ENCODE results near the gene IL12B.
"Not testable (repeated sequence)": the region's sequence is repeated elsewhere in the genome, so short reads cannot be mapped to it uniquely, and the experiment has no call there.

IL12B gene

GRCh38 chr5:159332800-159333544 lies 2.7 kb upstream of the IL12B start:
- DNase-seq (ENCODE audit: low read depth in 2 of 2): no peak

GRCh38 chr5:159331093-159331973 lies 1.0 kb upstream of the IL12B start:
- DNase-seq (ENCODE audit: low read depth in 2 of 2): peak; percentile 67 to 70

GRCh38 chr5:159324986-159325385 lies 5.3 kb downstream of the IL12B start:
- no peak for DNase-seq (ENCODE audit: low read depth in 2 of 2)

GRCh38 chr5:159324102-159324755 lies 6.1 kb downstream of the IL12B start:
- DNase-seq (ENCODE audit: low read depth in 2 of 2): no peak

- no peak for DNase-seq (ENCODE audit: low read depth in 2 of 2)
Measured at GRCh38 chr5:159322180-159322579, 8.1 kb downstream of the IL12B start.

GRCh38 chr5:159319832-159320231 lies 10.5 kb downstream of the IL12B start:
- no peak for DNase-seq (ENCODE audit: low read depth in 2 of 2)

- DNase-seq (ENCODE audit: low read depth in 2 of 2): no peak
Measured at GRCh38 chr5:159319363-159319762, 10.9 kb downstream of the IL12B start.

GRCh38 chr5:159318448-159318847 lies 11.8 kb downstream of the IL12B start:
- DNase-seq (ENCODE audit: low read depth in 2 of 2): no peak

- no peak for DNase-seq (ENCODE audit: low read depth in 2 of 2)
Measured at GRCh38 chr5:159317849-159318248, 12.4 kb downstream of the IL12B start.

GRCh38 chr5:159316519-159317383 lies 13.5 kb downstream of the IL12B start:
- no peak for DNase-seq (ENCODE audit: low read depth in 2 of 2)

- no peak for DNase-seq (ENCODE audit: low read depth in 2 of 2)
Measured at GRCh38 chr5:159313197-159313596, 17.1 kb downstream of the IL12B start.

GRCh38 chr5:159311063-159311462 lies 19.2 kb downstream of the IL12B start:
- no peak for DNase-seq (ENCODE audit: low read depth in 2 of 2)

GRCh38 chr5:159310511-159310910 lies 19.8 kb downstream of the IL12B start:
- DNase-seq (ENCODE audit: low read depth in 2 of 2): no peak

GRCh38 chr5:159309689-159310433 lies 20.4 kb downstream of the IL12B start:
- DNase-seq (ENCODE audit: low read depth in 2 of 2): no peak

- DNase-seq (ENCODE audit: low read depth in 2 of 2): no peak
Measured at GRCh38 chr5:159304961-159305595, 25.2 kb downstream of the IL12B start.

- DNase-seq (ENCODE audit: low read depth in 2 of 2): no peak
Measured at GRCh38 chr5:159303286-159303685, 27.0 kb downstream of the IL12B start.

- DNase-seq (ENCODE audit: low read depth in 2 of 2): not testable (repeated sequence)
Measured at GRCh38 chr5:159301929-159302860, 28.1 kb downstream of the IL12B start.

- no peak for DNase-seq (ENCODE audit: low read depth in 2 of 2)
Measured at GRCh38 chr5:159301466-159301865, 28.8 kb downstream of the IL12B start.

- DNase-seq (ENCODE audit: low read depth in 2 of 2): not testable (repeated sequence)
Measured at GRCh38 chr5:159297300-159297699, 33.0 kb downstream of the IL12B start.
